Measurements from ENCODE around the gene CACUL1. TPM values are rescaled to one million over a fixed set of nuclear protein-coding genes. Genes with fewer than 3 reads are reported as not detected.

CACUL1 gene
- total and polyA plus RNA-seq, 2 of the 13 experiments (the other 11 are each of a cell fraction or from before 2014, with no cell fraction given) = 14.2 to 31.0 TPM

DNA sequence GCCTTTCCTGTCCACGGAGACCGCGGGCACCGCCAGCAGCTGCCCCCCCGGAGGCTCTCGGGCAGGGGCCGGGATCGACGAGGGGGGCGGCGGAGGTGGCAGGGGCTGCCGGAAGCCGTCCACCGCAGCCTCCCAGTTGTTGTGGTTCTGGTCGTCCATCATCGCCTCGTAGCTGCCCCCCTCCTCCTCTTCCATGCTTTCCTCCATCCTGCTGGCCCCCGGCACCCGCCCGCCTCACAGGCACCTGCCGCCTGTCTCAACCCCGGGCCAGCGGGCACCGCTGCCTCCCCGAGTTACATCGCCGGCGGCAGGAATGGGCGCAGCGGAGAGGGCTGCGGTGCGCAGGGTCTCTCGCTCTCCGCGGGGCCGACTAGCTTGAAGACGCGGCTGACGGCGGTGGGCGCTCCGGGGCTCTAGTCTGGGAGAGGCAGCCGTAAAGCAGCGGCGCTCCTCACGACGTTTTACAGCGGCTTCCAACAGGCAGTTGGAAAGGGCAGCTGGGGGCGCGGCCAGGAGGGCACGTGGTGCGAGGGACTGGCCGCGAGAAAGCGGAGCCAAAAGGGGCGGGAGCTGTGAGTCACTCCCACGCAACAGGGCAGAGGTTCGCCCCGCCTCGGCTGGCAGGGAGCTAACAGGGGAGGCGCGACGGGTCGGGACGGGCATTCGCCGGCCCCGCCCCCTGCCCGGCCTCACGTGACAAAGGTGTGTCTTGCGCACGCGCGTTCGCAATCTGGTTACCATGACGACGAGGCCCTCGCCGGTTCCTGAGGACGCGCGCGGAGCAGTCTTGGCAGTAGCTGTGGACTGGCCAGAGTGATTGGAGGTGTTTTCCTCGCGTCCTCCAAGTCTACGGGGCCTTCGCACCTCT, at the start of gene CACUL1 (continued):
- TF ChIP-seq, protein P1, sequence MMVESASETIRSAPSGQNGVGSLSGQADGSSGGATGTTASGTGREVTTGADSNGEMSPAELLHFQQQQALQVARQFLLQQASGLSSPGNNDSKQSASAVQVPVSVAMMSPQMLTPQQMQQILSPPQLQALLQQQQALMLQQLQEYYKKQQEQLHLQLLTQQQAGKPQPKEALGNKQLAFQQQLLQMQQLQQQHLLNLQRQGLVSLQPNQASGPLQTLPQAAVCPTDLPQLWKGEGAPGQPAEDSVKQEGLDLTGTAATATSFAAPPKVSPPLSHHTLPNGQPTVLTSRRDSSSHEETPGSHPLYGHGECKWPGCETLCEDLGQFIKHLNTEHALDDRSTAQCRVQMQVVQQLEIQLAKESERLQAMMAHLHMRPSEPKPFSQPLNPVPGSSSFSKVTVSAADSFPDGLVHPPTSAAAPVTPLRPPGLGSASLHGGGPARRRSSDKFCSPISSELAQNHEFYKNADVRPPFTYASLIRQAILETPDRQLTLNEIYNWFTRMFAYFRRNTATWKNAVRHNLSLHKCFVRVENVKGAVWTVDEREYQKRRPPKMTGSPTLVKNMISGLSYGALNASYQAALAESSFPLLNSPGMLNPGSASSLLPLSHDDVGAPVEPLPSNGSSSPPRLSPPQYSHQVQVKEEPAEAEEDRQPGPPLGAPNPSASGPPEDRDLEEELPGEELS (CRISPR knock-in tag; IDR thresholded peaks at IDR 0.05) = peak; percentile 54; the same call in 1 of the 2 replicates
- TF ChIP-seq JDP2 (CRISPR knock-in tag; IDR thresholded peaks at IDR 0.05; ENCODE audit: borderline replicate concordance) (no peak), ZNF83 (CRISPR knock-in tag; IDR thresholded peaks at IDR 0.05; ENCODE audit: borderline replicate concordance) (peak; percentile 39; the same call in 1 of the 2 replicates), ZNF816 (CRISPR knock-in tag; IDR thresholded peaks at IDR 0.05; ENCODE audit: borderline replicate concordance) (peak; percentile 36; the same call in 1 of the 2 replicates), ZNF143 (CRISPR knock-in tag; IDR thresholded peaks at IDR 0.05) (no peak; the same call in 1 of the 2 replicates), RXRB (CRISPR knock-in tag; IDR thresholded peaks at IDR 0.05; ENCODE audit: borderline replicate concordance) (peak; percentile 64; the same call in 1 of the 2 replicates), KAT7 (CRISPR knock-in tag; IDR thresholded peaks at IDR 0.05; ENCODE audit: borderline replicate concordance) (peak; percentile 90), NFE2 (CRISPR knock-in tag; IDR thresholded peaks at IDR 0.05) (no peak), ZNF547 (CRISPR knock-in tag; IDR thresholded peaks at IDR 0.05) (peak; percentile 38; the same call in 1 of the 2 replicates), ZNF124 (CRISPR knock-in tag; IDR thresholded peaks at IDR 0.05) (peak; percentile 70; the same call in 1 of the 2 replicates), ZFP1 (CRISPR knock-in tag; IDR thresholded peaks at IDR 0.05) (0 out of 2 replicates have a peak, but pooled peaks have one; percentile 55)
- TF ChIP-seq, protein P2, sequence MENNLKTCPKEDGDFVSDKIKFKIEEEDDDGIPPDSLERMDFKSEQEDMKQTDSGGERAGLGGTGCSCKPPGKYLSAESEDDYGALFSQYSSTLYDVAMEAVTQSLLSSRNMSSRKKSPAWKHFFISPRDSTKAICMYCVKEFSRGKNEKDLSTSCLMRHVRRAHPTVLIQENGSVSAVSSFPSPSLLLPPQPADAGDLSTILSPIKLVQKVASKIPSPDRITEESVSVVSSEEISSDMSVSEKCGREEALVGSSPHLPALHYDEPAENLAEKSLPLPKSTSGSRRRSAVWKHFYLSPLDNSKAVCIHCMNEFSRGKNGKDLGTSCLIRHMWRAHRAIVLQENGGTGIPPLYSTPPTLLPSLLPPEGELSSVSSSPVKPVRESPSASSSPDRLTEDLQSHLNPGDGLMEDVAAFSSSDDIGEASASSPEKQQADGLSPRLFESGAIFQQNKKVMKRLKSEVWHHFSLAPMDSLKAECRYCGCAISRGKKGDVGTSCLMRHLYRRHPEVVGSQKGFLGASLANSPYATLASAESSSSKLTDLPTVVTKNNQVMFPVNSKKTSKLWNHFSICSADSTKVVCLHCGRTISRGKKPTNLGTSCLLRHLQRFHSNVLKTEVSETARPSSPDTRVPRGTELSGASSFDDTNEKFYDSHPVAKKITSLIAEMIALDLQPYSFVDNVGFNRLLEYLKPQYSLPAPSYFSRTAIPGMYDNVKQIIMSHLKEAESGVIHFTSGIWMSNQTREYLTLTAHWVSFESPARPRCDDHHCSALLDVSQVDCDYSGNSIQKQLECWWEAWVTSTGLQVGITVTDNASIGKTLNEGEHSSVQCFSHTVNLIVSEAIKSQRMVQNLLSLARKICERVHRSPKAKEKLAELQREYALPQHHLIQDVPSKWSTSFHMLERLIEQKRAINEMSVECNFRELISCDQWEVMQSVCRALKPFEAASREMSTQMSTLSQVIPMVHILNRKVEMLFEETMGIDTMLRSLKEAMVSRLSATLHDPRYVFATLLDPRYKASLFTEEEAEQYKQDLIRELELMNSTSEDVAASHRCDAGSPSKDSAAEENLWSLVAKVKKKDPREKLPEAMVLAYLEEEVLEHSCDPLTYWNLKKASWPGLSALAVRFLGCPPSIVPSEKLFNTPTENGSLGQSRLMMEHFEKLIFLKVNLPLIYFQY (CRISPR knock-in tag; IDR thresholded peaks at IDR 0.05; ENCODE audit: borderline replicate concordance) = peak; percentile 41; the same call in 1 of the 2 replicates
- TF ChIP-seq, protein P3, sequence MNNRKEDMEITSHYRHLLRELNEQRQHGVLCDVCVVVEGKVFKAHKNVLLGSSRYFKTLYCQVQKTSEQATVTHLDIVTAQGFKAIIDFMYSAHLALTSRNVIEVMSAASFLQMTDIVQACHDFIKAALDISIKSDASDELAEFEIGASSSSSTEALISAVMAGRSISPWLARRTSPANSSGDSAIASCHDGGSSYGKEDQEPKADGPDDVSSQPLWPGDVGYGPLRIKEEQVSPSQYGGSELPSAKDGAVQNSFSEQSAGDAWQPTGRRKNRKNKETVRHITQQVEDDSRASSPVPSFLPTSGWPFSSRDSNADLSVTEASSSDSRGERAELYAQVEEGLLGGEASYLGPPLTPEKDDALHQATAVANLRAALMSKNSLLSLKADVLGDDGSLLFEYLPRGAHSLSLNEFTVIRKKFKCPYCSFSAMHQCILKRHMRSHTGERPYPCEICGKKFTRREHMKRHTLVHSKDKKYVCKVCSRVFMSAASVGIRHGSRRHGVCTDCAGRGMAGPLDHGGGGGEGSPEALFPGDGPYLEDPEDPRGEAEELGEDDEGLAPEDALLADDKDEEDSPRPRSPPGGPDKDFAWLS (CRISPR knock-in tag; IDR thresholded peaks at IDR 0.05; ENCODE audit: borderline replicate concordance) = no peak
- TF ChIP-seq, protein P4, sequence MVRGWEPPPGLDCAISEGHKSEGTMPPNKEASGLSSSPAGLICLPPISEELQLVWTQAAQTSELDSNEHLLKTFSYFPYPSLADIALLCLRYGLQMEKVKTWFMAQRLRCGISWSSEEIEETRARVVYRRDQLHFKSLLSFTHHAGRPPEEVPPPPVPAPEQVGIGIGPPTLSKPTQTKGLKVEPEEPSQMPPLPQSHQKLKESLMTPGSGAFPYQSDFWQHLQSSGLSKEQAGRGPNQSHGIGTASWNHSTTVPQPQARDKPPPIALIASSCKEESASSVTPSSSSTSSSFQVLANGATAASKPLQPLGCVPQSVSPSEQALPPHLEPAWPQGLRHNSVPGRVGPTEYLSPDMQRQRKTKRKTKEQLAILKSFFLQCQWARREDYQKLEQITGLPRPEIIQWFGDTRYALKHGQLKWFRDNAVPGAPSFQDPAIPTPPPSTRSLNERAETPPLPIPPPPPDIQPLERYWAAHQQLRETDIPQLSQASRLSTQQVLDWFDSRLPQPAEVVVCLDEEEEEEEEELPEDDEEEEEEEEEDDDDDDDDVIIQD (CRISPR knock-in tag; IDR thresholded peaks at IDR 0.05; ENCODE audit: low read depth) = 0 out of 2 replicates have a peak, but pooled peaks have one; percentile 34
- TF ChIP-seq, protein P5, sequence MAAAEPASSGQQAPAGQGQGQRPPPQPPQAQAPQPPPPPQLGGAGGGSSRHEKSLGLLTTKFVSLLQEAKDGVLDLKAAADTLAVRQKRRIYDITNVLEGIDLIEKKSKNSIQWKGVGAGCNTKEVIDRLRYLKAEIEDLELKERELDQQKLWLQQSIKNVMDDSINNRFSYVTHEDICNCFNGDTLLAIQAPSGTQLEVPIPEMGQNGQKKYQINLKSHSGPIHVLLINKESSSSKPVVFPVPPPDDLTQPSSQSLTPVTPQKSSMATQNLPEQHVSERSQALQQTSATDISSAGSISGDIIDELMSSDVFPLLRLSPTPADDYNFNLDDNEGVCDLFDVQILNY (CRISPR knock-in tag; conservative IDR thresholded peaks at IDR 0.05) = no peak; the same call in 1 of the 2 replicates
- TF ChIP-seq, protein P6, sequence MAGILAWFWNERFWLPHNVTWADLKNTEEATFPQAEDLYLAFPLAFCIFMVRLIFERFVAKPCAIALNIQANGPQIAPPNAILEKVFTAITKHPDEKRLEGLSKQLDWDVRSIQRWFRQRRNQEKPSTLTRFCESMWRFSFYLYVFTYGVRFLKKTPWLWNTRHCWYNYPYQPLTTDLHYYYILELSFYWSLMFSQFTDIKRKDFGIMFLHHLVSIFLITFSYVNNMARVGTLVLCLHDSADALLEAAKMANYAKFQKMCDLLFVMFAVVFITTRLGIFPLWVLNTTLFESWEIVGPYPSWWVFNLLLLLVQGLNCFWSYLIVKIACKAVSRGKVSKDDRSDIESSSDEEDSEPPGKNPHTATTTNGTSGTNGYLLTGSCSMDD (CRISPR knock-in tag; IDR thresholded peaks at IDR 0.05) = no peak

Data from HepG2 (cell line).